HG02678 (cell line): ENCODE results near the gene C11orf42.
"Not testable (repeated sequence)": the region's sequence is repeated elsewhere in the genome, so short reads cannot be mapped to it uniquely, and the experiment has no call there.

ENCODE experiments used
- ATAC-seq: cut with Tn5 transposase; IDR thresholded peaks from one replicate; pipeline ENCODE4 v1.9.1; 2021; ENCODE audit warnings: mild to moderate bottlenecking, moderate library complexity; ENCODE audit not compliant: unreplicated experiment

C11orf42 gene

GRCh38 chr11:6219359-6219758 is 14.0 kb downstream of the C11orf42 start:
- no peak for ATAC-seq

DNA sequence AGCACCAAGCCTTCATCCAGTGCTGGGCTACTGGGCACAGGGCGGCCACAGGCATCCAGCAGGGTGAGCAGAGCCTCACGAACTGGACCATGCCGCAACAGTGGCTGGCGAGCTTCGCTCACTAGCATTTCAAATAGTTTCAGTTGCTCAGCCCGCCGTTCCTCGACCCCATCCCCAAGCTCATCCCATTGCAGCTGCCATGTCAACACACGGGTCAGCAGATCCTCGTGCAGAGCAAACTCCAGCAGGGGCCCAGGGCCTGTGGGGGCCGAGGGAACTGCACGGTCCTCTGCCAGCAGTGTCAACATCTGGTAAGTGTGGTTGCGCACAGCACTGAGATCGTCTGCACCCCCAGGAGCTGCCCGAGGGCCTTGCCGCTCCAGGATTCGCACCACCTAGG is 18.5 kb downstream of the C11orf42 start:
- ATAC-seq: no peak

GRCh38 chr11:6224421-6224820 is 19.1 kb downstream of the C11orf42 start:
- no peak for ATAC-seq

DNA sequence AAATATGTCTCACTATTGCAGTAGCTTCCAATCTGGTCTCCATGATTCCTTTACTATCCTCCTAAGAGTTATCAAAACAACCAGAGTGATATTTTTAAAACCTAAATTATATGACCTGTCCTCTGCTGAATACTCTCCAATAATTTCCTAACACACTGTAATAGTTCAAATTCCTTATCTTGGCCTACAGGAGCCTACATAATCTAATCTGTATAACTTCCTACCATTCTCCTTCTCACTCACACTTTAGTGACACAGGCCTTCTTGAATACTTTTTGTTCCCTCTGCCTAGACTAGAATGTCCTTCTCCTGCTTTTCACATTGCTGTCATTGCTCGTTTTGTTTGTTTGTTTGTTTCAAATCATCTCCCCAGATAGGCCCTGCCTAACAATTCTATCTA is 19.7 kb downstream of the C11orf42 start:
- ATAC-seq: no peak

DNA sequence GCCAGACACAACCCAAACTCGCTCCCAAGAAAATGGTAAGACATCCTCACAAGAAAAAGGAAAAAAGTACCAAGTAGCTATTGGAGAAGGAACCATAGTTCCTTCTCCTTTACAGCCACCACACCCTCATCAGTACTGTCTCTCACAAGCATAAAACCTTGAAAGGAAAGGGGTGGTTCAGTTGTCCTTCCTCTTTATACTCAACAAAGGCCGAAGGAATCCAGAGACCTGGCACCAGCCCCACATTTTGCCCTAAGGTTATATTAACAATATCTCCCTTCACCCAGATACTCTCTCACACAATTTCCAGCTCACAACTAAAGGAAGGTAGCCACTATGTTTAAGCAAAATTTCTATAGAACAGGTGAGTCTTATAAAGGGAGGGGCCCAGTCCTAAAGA is 20.5 kb downstream of the C11orf42 start:
- no peak for ATAC-seq

DNA sequence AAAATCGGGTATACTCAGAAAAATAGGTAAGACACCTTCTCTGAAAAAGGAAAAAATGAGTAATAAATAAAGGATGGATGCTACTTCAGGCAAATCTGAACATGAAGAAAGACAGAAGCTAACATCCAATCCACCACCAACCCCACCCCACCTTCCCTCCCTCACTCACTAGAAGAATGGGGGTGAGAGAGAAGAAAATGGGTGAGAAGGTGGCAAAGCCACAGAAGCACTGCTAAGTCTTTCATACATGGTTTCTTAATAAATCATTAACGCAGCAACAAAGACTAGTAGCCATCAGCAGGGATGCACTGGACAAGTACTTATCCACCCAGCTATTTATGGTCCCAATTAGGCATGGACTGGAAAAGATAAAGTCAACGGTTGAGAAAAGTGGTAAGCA is 23.2 kb downstream of the C11orf42 start:
- ATAC-seq: no peak

DNA sequence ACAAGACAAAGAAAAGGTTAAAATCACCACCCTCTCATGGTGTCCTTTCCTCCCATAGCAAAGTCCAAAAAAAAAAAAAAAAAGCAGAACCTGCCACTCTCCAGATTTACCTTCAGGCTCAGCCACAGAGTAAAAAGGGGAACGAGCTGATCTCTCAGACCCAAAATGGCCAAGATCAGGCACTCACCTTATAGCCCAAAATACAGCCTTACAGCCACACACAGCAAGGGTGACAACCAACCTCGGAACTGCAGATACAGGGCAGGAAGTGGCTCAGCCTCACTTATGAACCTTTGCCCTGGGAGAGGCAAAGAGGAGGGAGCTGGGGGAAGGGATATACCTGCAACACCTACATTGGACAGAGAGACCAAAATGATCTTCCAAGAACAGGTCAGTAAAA is 24.6 kb downstream of the C11orf42 start:
- no peak for ATAC-seq

DNA sequence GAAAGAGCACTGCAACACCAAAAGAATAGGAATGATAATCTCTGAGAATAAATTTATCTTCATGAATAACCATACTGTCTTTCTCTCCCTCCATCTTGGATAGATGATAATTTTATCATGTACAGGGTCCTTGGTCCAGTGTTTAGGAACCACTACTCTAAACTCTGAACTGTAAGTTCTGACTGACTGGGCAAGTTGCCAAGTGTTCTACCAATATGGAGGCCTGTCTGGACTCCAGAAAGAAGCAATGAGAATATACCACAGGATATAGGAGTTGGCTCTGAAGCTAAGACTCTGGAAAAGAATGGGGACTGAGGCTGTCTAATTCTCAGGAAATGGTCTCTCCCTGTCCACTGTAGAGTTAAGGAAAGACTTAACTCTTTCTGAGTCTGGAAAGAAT is 27.5 kb downstream of the C11orf42 start:
- no peak for ATAC-seq

GRCh38 chr11:6233984-6234386 is 28.6 kb downstream of the C11orf42 start:
- ATAC-seq: no peak

- peak; percentile 93 for ATAC-seq
These were observed 29.2 kb downstream of the C11orf42 start, which contains the start of gene FHIP1B for GRCh38 chr11:6234387-6235107. FHIP1B (minus strand) TSS chr11:6234636; CDS start chr11:6224516, 10,120 bp downstream.

GRCh38 chr11:6237266-6237665 is 31.9 kb downstream of the C11orf42 start:
- no peak for ATAC-seq

DNA sequence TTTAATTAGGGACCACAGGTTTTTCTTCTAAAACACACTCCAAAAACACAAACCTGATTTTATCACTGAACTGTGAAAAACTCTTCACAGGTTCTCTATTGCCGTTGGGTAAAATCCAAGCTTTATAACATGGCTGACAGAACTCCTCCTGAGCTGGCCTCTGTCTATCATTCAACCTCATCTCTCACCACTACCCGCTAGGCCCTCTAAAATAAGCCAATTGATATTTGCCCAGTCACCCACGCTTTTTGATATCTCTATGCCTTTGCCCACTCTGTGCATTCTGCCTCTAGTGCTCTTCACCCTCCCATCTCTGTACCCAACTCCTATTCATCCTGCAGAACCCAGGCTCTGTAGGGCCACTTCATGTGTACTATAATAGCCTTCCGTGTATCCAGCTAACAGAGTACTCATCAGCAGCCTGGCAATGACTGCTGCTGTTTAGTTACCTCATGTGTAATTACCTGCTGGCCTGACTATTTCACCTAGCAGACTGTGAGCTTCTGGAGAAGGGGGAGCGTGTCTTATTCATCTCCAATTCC is 32.5 kb downstream of the C11orf42 start:
- ATAC-seq: no peak

DNA sequence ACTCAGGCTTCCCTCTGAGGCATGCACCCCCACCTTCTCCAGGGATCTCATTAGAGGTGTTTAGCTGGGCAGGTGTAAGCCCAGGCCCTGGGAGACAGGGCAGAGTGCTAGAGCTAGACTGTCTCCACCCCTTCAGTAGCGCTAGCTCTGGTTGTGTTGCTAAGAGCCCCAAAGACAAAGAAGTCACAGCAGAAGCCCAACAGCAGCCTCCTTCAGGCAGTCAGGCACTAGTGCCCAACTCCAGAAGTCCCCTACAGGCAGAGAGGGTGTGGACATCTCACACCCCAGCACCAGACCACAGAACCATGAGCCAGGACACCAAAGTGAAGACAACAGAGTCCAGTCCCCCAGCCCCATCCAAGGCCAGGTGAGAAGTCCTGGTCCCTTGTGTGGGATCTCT is 33.5 kb downstream of the C11orf42 start, which contains the start of gene CNGA4:
Gene CNGA4, plus strand, starts transcription at position 188 of the 400 bp plus-strand sequence. Its CDS starts 118 bp downstream, at position 306.
- no peak for ATAC-seq

DNA sequence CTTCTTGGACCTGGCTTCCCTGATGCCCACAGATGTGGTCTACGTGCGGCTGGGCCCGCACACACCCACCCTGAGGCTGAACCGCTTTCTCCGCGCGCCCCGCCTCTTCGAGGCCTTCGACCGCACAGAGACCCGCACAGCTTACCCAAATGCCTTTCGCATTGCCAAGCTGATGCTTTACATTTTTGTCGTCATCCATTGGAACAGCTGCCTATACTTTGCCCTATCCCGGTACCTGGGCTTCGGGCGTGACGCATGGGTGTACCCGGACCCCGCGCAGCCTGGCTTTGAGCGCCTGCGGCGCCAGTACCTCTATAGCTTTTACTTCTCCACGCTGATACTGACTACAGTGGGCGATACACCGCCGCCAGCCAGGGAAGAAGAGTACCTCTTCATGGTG is 34.8 kb downstream of the C11orf42 start:
- no peak for ATAC-seq

GRCh38 chr11:6240781-6241180 is 35.4 kb downstream of the C11orf42 start:
- no peak for ATAC-seq

GRCh38 chr11:6241316-6241715 is 36.0 kb downstream of the C11orf42 start:
- no peak for ATAC-seq

DNA sequence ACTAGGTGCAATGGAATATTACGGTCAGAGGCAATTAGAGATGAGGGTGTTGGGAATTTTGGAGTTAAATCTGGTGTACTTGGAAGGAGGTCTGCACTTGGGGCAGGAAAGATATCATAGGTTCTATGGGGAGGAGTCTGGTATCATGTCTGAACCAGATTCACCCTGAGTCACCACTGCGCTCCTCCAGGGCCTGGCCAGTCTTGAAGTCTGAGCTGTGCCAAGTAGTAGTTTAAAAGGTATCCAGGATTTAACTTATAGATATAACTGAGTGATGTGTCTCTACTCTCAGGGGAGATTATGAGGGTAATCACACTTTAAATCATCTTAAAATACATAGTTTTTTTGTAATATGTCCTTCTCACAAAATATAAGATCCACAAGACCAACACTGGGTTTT is 40.2 kb downstream of the C11orf42 start:
- no peak for ATAC-seq

DNA sequence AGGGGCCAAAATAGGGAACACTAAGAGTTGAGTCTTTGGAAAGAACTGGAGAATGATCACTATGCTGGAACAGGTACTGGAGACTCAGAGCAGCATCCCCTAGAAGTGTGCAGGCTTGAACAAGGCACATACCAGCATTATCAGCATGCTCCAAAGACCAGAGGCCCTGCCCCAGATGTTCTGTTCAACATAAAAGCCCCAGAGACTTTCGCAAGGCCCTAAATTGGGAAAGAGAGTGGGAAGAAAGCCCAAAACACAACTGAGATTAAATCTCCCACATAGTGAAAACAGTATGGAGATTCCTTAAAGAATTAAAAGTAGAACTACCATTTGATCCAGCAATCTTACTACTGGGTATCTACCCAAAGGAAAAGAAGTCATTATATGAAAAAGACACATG is 42.9 kb downstream of the C11orf42 start:
- no peak for ATAC-seq

DNA sequence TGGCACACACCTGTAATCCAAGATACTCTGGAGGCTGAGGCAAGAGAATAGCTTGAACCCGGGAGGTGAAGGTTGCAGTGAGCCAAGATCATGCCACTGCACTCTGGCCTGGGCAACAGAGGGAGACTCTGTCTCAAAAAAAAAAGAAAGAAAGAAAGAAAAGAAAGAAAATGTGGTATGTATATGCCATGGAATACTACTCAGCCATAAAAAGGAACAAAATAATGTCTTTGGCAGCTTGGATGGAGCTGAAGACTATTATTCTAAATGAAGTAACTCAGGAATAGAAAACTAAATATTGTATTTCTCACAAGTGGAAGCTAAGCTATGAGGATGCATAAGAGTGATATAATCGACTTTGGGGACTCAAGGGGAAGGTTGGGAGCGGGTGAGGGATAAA is 43.5 kb downstream of the C11orf42 start:
- ATAC-seq: not testable (repeated sequence)

- no peak for ATAC-seq
These were observed 44.6 kb downstream of the C11orf42 start for GRCh38 chr11:6249770-6250555.

- ATAC-seq: peak; percentile 86
These were observed 45.9 kb downstream of the C11orf42 start for GRCh38 chr11:6251120-6251733.
